HEK293T (cell line): ENCODE data around the gene CHAF1A.

ENCODE experiments used
- CTCF ChIA-PET: fragments of 350-600 bp; formaldehyde crosslinking; extraction: SDS; loops from one replicate; lab custom pipeline; 2021; ENCODE audit warnings: antibody characterized with exemption, inconsistent platforms; lab: Yijun Ruan, JAX
- POLR2A ChIA-PET: fragments of 350-600 bp; formaldehyde crosslinking; extraction: SDS; loops from one replicate; lab custom pipeline; 2020; ENCODE audit warnings: antibody characterized with exemption, inconsistent platforms; lab: Yijun Ruan, JAX
- DNase-seq: peaks from one replicate; pipeline ENCODE4 v3.0.0; 2012; ENCODE audit warnings: mixed read lengths; ENCODE audit errors: extremely low spot score
- ARNT ChIP-seq: fragments of 450-650 bp; IDR thresholded peaks from 2 replicates; pipeline ENCODE4 v1.6.1; 2017; ENCODE audit warnings: mild to moderate bottlenecking
- BHLHE40 ChIP-seq: fragments of 450-650 bp; IDR thresholded peaks from 2 replicates; pipeline ENCODE4 v1.6.1; 2016; ENCODE audit warnings: mild to moderate bottlenecking, moderate library complexity, borderline replicate concordance
- CTBP1 ChIP-seq: fragments of 450-650 bp; IDR thresholded peaks from 2 replicates; pipeline ENCODE4 v1.6.1; 2016; ENCODE audit warnings: borderline replicate concordance
- ELF4 ChIP-seq: fragments of 450-650 bp; IDR thresholded peaks from 2 replicates; pipeline ENCODE4 v1.6.1; 2017; ENCODE audit warnings: antibody characterized with exemption
- FOXA1 ChIP-seq: fragments of 450-650 bp; IDR thresholded peaks from 2 replicates; pipeline ENCODE4 v1.6.1; 2016; ENCODE audit warnings: mild to moderate bottlenecking
- FOXK2 ChIP-seq: fragments of 450-650 bp; IDR thresholded peaks from 2 replicates; pipeline ENCODE4 v1.6.1; 2016; ENCODE audit warnings: mild to moderate bottlenecking
- FOXM1 ChIP-seq: fragments of 450-650 bp; IDR thresholded peaks from 2 replicates; pipeline ENCODE4 v1.6.1; 2017; ENCODE audit warnings: mild to moderate bottlenecking, borderline replicate concordance
- HDGF ChIP-seq: fragments of 450-650 bp; IDR thresholded peaks from 2 replicates; pipeline ENCODE4 v1.6.1; 2017; ENCODE audit warnings: antibody characterized with exemption, borderline replicate concordance
- L3MBTL2 ChIP-seq: fragments of 450-650 bp; conservative IDR thresholded peaks from 2 replicates; pipeline ENCODE4 v1.6.1; 2016; ENCODE audit warnings: mild to moderate bottlenecking
- LEF1 ChIP-seq: fragments of 450-650 bp; IDR thresholded peaks from 2 replicates; pipeline ENCODE4 v1.6.1; 2017; ENCODE audit warnings: mild to moderate bottlenecking, borderline replicate concordance
- NFRKB ChIP-seq: fragments of 450-650 bp; IDR thresholded peaks from 2 replicates; pipeline ENCODE4 v1.6.1; 2016; ENCODE audit warnings: mild to moderate bottlenecking, moderate library complexity
- PKNOX1 ChIP-seq: fragments of 450-650 bp; IDR thresholded peaks from 2 replicates; pipeline ENCODE4 v1.6.1; 2016
- SP1 ChIP-seq: fragments of 450-650 bp; IDR thresholded peaks from 2 replicates; pipeline ENCODE4 v1.6.1; 2017
- SUZ12 ChIP-seq: fragments of 450-650 bp; IDR thresholded peaks from 2 replicates; pipeline ENCODE4 v1.6.1; 2016; ENCODE audit warnings: mild to moderate bottlenecking
- TARDBP ChIP-seq: fragments of 450-650 bp; IDR thresholded peaks from 2 replicates; pipeline ENCODE4 v1.6.1; 2016
- ZNF384 ChIP-seq: fragments of 450-650 bp; IDR thresholded peaks from 2 replicates; pipeline ENCODE4 v1.6.1; 2016

The CHAF1A gene

GRCh38 chr19:4432918-4433506 is 30.6 kb downstream of the CHAF1A start:
- DNase-seq = no peak
- CTCF ChIA-PET = no interaction called here
- no peak for TF ChIP-seq LEF1
- POLR2A ChIA-PET = no interaction called here

GRCh38 chr19:4434391-4434790 is 32.0 kb downstream of the CHAF1A start:
- DNase-seq = no peak
- no peak for TF ChIP-seq BHLHE40
- no peak for TF ChIP-seq TARDBP
- no peak for TF ChIP-seq PKNOX1
- no peak for TF ChIP-seq ELF4
- no peak for TF ChIP-seq LEF1
- no peak for TF ChIP-seq FOXA1
- TF ChIP-seq ARNT = no peak
- no peak for TF ChIP-seq ZNF384
- no peak for TF ChIP-seq FOXM1
- TF ChIP-seq NFRKB = no peak
- no peak for TF ChIP-seq L3MBTL2
- no peak for TF ChIP-seq FOXK2
- no peak for TF ChIP-seq CTBP1
- CTCF ChIA-PET = no interaction called here
- POLR2A ChIA-PET = no interaction called here

- CTCF ChIA-PET = no interaction called here
- POLR2A ChIA-PET = no interaction called here
- TF ChIP-seq ARNT (no peak), L3MBTL2 (no peak), FOXM1 (no peak), BHLHE40 (no peak), FOXK2 (no peak), FOXA1 (no peak), LEF1 (no peak), PKNOX1 (no peak), SP1 (no peak), CTBP1 (no peak), ZNF384 (no peak), ELF4 (no peak), TARDBP (no peak), SUZ12 (no peak), NFRKB (no peak)
- no peak for DNase-seq
Observed at GRCh38 chr19:4436231-4436630, 33.8 kb downstream of the CHAF1A start.

- TF ChIP-seq L3MBTL2 (no peak), PKNOX1 (no peak), ARNT (no peak), TARDBP (no peak), ZNF384 (no peak), CTBP1 (no peak), ELF4 (no peak), FOXM1 (no peak), NFRKB (no peak), SUZ12 (no peak), FOXK2 (no peak), LEF1 (no peak), FOXA1 (no peak), SP1 (no peak), BHLHE40 (no peak), HDGF (no peak)
- POLR2A ChIA-PET = no interaction called here
- CTCF ChIA-PET = no interaction called here
- no peak for DNase-seq
Observed at GRCh38 chr19:4437103-4437502, 34.7 kb downstream of the CHAF1A start.

GRCh38 chr19:4439243-4439642 is 36.8 kb downstream of the CHAF1A start:
- ChIA-PET POLR2A (no interaction called here), CTCF (no interaction called here)
- DNase-seq = no peak
- TF ChIP-seq ARNT (no peak), BHLHE40 (no peak), SP1 (no peak), L3MBTL2 (no peak), NFRKB (no peak)

- no peak for TF ChIP-seq TARDBP
- TF ChIP-seq SP1 = no peak
- TF ChIP-seq NFRKB = no peak
- TF ChIP-seq FOXM1 = no peak
- no peak for TF ChIP-seq ELF4
- TF ChIP-seq L3MBTL2 = no peak
- TF ChIP-seq BHLHE40 = no peak
- TF ChIP-seq HDGF = no peak
- no peak for TF ChIP-seq ARNT
- DNase-seq = no peak
- ChIA-PET CTCF (interaction anchor here (0.5 kb wide), 1 partner anchor 175 kb away, joined by 6 read pairs; no protein-coding TSS in a partner anchor), POLR2A (no interaction called here)
Observed at GRCh38 chr19:4441994-4442818, 39.8 kb downstream of the CHAF1A start.
